SK-N-SH (cell line): ENCODE results near the gene TMEM214. TPM values are rescaled to one million over a fixed set of nuclear protein-coding genes. Genes with fewer than 3 reads are reported as not detected.

Source experiments
- CTCF ChIA-PET: fragments of 300-600, 350-600 bp; formaldehyde crosslinking; extraction: SDS; loops from one replicate; lab custom pipeline; 2021; lab: Yijun Ruan, JAX
- POLR2A ChIA-PET: fragments of 350-600 bp; sonication (Branson Sonifier 250); formaldehyde crosslinking; extraction: SDS; loops from one replicate; lab custom pipeline; 2020; ENCODE audit warnings: antibody characterized with exemption, inconsistent platforms; lab: Yijun Ruan, JAX
- DNase-seq: peaks from one replicate; pipeline ENCODE4 v3.0.0; 2012
- H2AFZ ChIP-seq: fragments of 200-600 bp; sonication (generic); 2 replicates; pipeline ENCODE4 v1.8.1; 2016; ENCODE audit warnings: antibody characterized with exemption, mild to moderate bottlenecking, low read depth
- H3F3A ChIP-seq: fragments of 200-600 bp; sonication (generic); replicated peaks from 2 replicates; pipeline ENCODE3; 2016; ENCODE audit warnings: antibody characterized with exemption, mild to moderate bottlenecking; ENCODE audit not compliant: insufficient read depth
- H3K27ac ChIP-seq, 2 experiments: fragments of 200-500 bp in 1 of 2; fragments of 200-600 bp in 1 of 2; sonication (Bioruptor generic) in 1 of 2; sonication (generic), shearing (Covaris generic) in 1 of 2; 2 replicates each; pipeline versions ENCODE4 v1.5.1 to v1.6.1; 2014 to 2016; ENCODE audit warnings: low read depth in 2 of 2, inconsistent platforms in 1 of 2, low read length in 1 of 2, mild to moderate bottlenecking in 1 of 2, mixed read lengths in 1 of 2
- H3K27me3 ChIP-seq: fragments of 200-600 bp; sonication (generic), shearing (Covaris generic); 2 replicates; pipeline ENCODE4 v1.6.1; 2016; ENCODE audit warnings: mixed run types; ENCODE audit not compliant: insufficient read depth
- H3K36me3 ChIP-seq, 2 experiments: fragments of 200-500 bp in 1 of 2; fragments of 200-600 bp in 1 of 2; sonication (Bioruptor generic) in 1 of 2; sonication (generic) in 1 of 2; replicated peaks in 1 of 2; 2 replicates each; pipeline versions ENCODE3 to v1.5.1; 2014 to 2016; ENCODE audit warnings: low read length in 1 of 2, mild to moderate bottlenecking in 1 of 2; ENCODE audit not compliant: insufficient read depth in 2 of 2, control insufficient read depth in 1 of 2
- H3K4me1 ChIP-seq, 2 experiments: fragments of 200-500 bp in 1 of 2; fragments of 200-600 bp in 1 of 2; sonication (Bioruptor generic) in 1 of 2; sonication (generic), shearing (Covaris generic) in 1 of 2; 2 replicates each; pipeline versions ENCODE4 v1.5.1 to v1.6.1; 2014 to 2016; ENCODE audit warnings: low read depth in 1 of 2, low read length in 1 of 2, mixed run types in 1 of 2; ENCODE audit not compliant: insufficient read depth in 2 of 2, control insufficient read depth in 1 of 2
- H3K4me2 ChIP-seq: fragments of 200-600 bp; sonication (generic), shearing (Covaris generic); 2 replicates; pipeline ENCODE4 v1.6.1; 2017; ENCODE audit warnings: mixed run types
- H3K4me3 ChIP-seq, 2 experiments: fragments of 200-500 bp in 1 of 2; fragments of 200-600 bp in 1 of 2; sonication (Bioruptor generic) in 1 of 2; sonication (generic), shearing (Covaris generic) in 1 of 2; 2 replicates each; pipeline versions ENCODE4 v1.5.1 to v1.8.1; 2014 to 2016; ENCODE audit warnings: low read depth in 2 of 2, inconsistent platforms in 1 of 2, low read length in 1 of 2, mild to moderate bottlenecking in 1 of 2, mixed read lengths in 1 of 2, moderate library complexity in 1 of 2
- H3K79me2 ChIP-seq: fragments of 200-600 bp; sonication (generic); 2 replicates; pipeline ENCODE4 v1.8.1; 2017; ENCODE audit warnings: mild to moderate bottlenecking; ENCODE audit not compliant: insufficient read depth
- H3K9ac ChIP-seq: fragments of 200-600 bp; sonication (generic); 2 replicates; pipeline ENCODE4 v1.6.1; 2017; ENCODE audit warnings: mixed run types
- H3K9me2 ChIP-seq: fragments of 200-600 bp; sonication (generic); 2 replicates; pipeline ENCODE4 v1.6.1; 2017; ENCODE audit warnings: mixed run types
- H3K9me3 ChIP-seq: fragments of 200-600 bp; sonication (generic); 2 replicates; pipeline ENCODE4 v1.6.1; 2017; ENCODE audit warnings: mixed run types, mild to moderate bottlenecking, moderate library complexity
- H4K20me1 ChIP-seq: fragments of 200-600 bp; sonication (generic); 2 replicates; pipeline ENCODE4 v1.6.1; 2017; ENCODE audit warnings: mild to moderate bottlenecking, mixed run types; ENCODE audit not compliant: insufficient read depth
- CHD2 ChIP-seq: fragments of 150-350 bp; IDR thresholded peaks from 2 replicates; pipeline ENCODE4 v1.6.1; 2018; ENCODE audit warnings: low read length; ENCODE audit not compliant: partially characterized antibody
- ELF1 ChIP-seq: IDR thresholded peaks from 2 replicates; pipeline ENCODE4 v1.4.0; 2012
- FOSL2 ChIP-seq: IDR thresholded peaks from 2 replicates; pipeline ENCODE4 v1.4.0; 2012; ENCODE audit warnings: low read depth, mild to moderate bottlenecking, moderate library complexity, borderline replicate concordance
- FOXJ3 ChIP-seq: sonication (generic); formaldehyde crosslinking; IDR thresholded peaks from 2 replicates; pipeline ENCODE4 v1.5.1; 2020; ENCODE audit warnings: mild to moderate bottlenecking, missing genetic modification reagents
- FOXM1 ChIP-seq: IDR thresholded peaks from 2 replicates; pipeline ENCODE4 v1.4.0; 2012; ENCODE audit warnings: low read depth, mild to moderate bottlenecking
- GABPA ChIP-seq: IDR thresholded peaks from 2 replicates; pipeline ENCODE4 v1.4.0; 2012; ENCODE audit warnings: low read depth, mild to moderate bottlenecking
- GATA2 ChIP-seq: sonication (generic); formaldehyde crosslinking; IDR thresholded peaks from 2 replicates; pipeline ENCODE4 v1.5.0; 2020; ENCODE audit warnings: mild to moderate bottlenecking, missing genetic modification reagents
- JUND ChIP-seq: IDR thresholded peaks from 2 replicates; pipeline ENCODE4 v1.4.0; 2012
- MEF2A ChIP-seq: IDR thresholded peaks from 2 replicates; pipeline ENCODE4 v1.4.0; 2012; ENCODE audit warnings: low read depth, borderline replicate concordance
- NFIC ChIP-seq: IDR thresholded peaks from 2 replicates; pipeline ENCODE4 v1.4.0; 2012; ENCODE audit warnings: borderline replicate concordance
- NRF1 ChIP-seq: IDR thresholded peaks from 2 replicates; pipeline ENCODE4 v1.6.1; 2012; ENCODE audit warnings: low read depth, mild to moderate bottlenecking, low read length
- POLR2AphosphoS5 ChIP-seq: IDR thresholded peaks from 2 replicates; pipeline ENCODE4 v1.6.1; 2012; ENCODE audit warnings: low read depth, low read length
- RAD21 ChIP-seq: IDR thresholded peaks from 2 replicates; pipeline ENCODE4 v1.6.1; 2012; ENCODE audit warnings: mild to moderate bottlenecking, low read length
- REST ChIP-seq: IDR thresholded peaks from 2 replicates; pipeline ENCODE4 v1.6.1; 2012; ENCODE audit warnings: mild to moderate bottlenecking, low read depth, low read length, moderate library complexity
- RFX5 ChIP-seq: IDR thresholded peaks from 2 replicates; pipeline ENCODE4 v1.6.1; 2012; ENCODE audit warnings: mild to moderate bottlenecking, improper control_type of control experiment, low read length
- RXRA ChIP-seq: IDR thresholded peaks from 2 replicates; pipeline ENCODE4 v1.4.0; 2012; ENCODE audit warnings: low read depth, mild to moderate bottlenecking, borderline replicate concordance
- SIN3A ChIP-seq: IDR thresholded peaks from 2 replicates; pipeline ENCODE4 v1.6.1; 2012; ENCODE audit warnings: low read depth, mild to moderate bottlenecking, low read length, moderate library complexity, borderline replicate concordance
- SMC3 ChIP-seq: IDR thresholded peaks from 2 replicates; pipeline ENCODE4 v1.6.1; 2012; ENCODE audit warnings: low read depth, low read length, improper control_type of control experiment
- TAF1 ChIP-seq: IDR thresholded peaks from 2 replicates; pipeline ENCODE4 v1.6.1; 2012; ENCODE audit warnings: low read depth, mild to moderate bottlenecking, low read length, moderate library complexity, borderline replicate concordance
- TCF12 ChIP-seq: IDR thresholded peaks from 2 replicates; pipeline ENCODE4 v1.4.0; 2012
- TEAD4 ChIP-seq: IDR thresholded peaks from 2 replicates; pipeline ENCODE4 v1.4.0; 2012; ENCODE audit warnings: mild to moderate bottlenecking, borderline replicate concordance; ENCODE audit not compliant: insufficient read depth
- USF2 ChIP-seq: fragments of 150-350 bp; IDR thresholded peaks from 2 replicates; pipeline ENCODE4 v1.6.1; 2017; ENCODE audit warnings: antibody characterized with exemption, low read length, low read depth, borderline replicate concordance
- YY1 ChIP-seq: IDR thresholded peaks from 2 replicates; pipeline ENCODE4 v1.4.0; 2012; ENCODE audit warnings: low read depth, mild to moderate bottlenecking
- WGBS: methylation state at CpG from one replicate; pipeline ENCODE4 v1.1.6; 2017; ENCODE audit warnings: low lambda C conversion rate; 5-methylcytosine and 5-hydroxymethylcytosine counted together
- polyA plus RNA-seq, 3 experiments: library from polyadenylated mRNA; depleted of rRNA; stranded (reverse); fragments of >200 nt; gene quantifications; 2 replicates each; pipeline ENCODE4 v1.2.3, GENCODE V29; 2012
- TF ChIP-seq, protein P1 (sequence below): IDR thresholded peaks from 2 replicates; pipeline ENCODE4 v1.4.0; 2012; ENCODE audit warnings: low read depth, borderline replicate concordance
- TF ChIP-seq, protein P2 (sequence below): IDR thresholded peaks from 2 replicates; pipeline ENCODE4; 2012
- TF ChIP-seq, protein P3 (sequence below): IDR thresholded peaks from 2 replicates; pipeline ENCODE4 v1.4.0; 2012; ENCODE audit warnings: low read depth, borderline replicate concordance

TMEM214 gene
- polyA plus RNA-seq, 1 of the 3 experiments (the other 2 are of a cell fraction) = 69.4 TPM

GRCh38 chr2:26988058-26988860 is 44.5 kb upstream of the TMEM214 start:
- peaks cover 24% of the 10 kb centered on the region for H3F3A ChIP-seq
- no peaks in the 10 kb centered on the region for H3K9me3 ChIP-seq
- WGBS = 34% methylated on average over 4 of the region's 4 CpGs
- H3K36me3 ChIP-seq = no peaks in the 10 kb centered on the region
- H3K27me3 ChIP-seq = no peaks in the 10 kb centered on the region
- DNase-seq = no peak
- ChIA-PET POLR2A (no interaction called here), CTCF (interaction anchor here (0.7 to 25.8 kb wide), 6 partner anchors 13 to 315 kb away, joined by 3 to 257 read pairs (median 6); no protein-coding TSS in a partner anchor)
- no peak overlapping the region for H3K9ac ChIP-seq
- H2AFZ ChIP-seq = no peak overlapping the region
- H3K4me2 ChIP-seq = peak overlapping the region; percentile 60
- peak overlapping the region in 1 of 2 experiments; percentile 72; a peak in 2 of 4 replicates for H3K27ac ChIP-seq
- H4K20me1 ChIP-seq = peaks cover 16% of the 10 kb centered on the region
- no peak overlapping the region for H3K4me3 ChIP-seq
- no peaks in the 10 kb centered on the region for H3K79me2 ChIP-seq
- H3K4me1 ChIP-seq = peaks cover 0 to 17% of the 10 kb centered on the region in 2 experiments; a peak in 3 of 4 replicates
- no peaks in the 10 kb centered on the region for H3K9me2 ChIP-seq
- TF ChIP-seq REST (peak; percentile 37; the same call in 1 of the 2 replicates), FOXM1 (no peak), RAD21 (no peak), JUND (peak; percentile 92), SIN3A (peak; percentile 78; the same call in 1 of the 2 replicates), ELF1 (no peak), CHD2 (no peak), GABPA (no peak), NRF1 (no peak), MEF2A (no peak; the same call in 1 of the 2 replicates), RXRA (peak; percentile 38; the same call in 1 of the 2 replicates), TAF1 (no peak), POLR2AphosphoS5 (peak; percentile 51; the same call in 1 of the 2 replicates), YY1 (no peak), TCF12 (peak; percentile 90), TEAD4 (peak; percentile 85), SMC3 (no peak), USF2 (no peak), GATA2 (CRISPR knock-in tag) (no peak), FOSL2 (peak; percentile 92), NFIC (peak; percentile 83), RFX5 (no peak), FOXJ3 (no peak)
- TF ChIP-seq, protein P1, sequence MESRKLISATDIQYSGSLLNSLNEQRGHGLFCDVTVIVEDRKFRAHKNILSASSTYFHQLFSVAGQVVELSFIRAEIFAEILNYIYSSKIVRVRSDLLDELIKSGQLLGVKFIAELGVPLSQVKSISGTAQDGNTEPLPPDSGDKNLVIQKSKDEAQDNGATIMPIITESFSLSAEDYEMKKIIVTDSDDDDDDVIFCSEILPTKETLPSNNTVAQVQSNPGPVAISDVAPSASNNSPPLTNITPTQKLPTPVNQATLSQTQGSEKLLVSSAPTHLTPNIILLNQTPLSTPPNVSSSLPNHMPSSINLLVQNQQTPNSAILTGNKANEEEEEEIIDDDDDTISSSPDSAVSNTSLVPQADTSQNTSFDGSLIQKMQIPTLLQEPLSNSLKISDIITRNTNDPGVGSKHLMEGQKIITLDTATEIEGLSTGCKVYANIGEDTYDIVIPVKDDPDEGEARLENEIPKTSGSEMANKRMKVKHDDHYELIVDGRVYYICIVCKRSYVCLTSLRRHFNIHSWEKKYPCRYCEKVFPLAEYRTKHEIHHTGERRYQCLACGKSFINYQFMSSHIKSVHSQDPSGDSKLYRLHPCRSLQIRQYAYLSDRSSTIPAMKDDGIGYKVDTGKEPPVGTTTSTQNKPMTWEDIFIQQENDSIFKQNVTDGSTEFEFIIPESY = peak; percentile 61; the same call in 1 of the 2 replicates
- TF ChIP-seq, protein P2, sequence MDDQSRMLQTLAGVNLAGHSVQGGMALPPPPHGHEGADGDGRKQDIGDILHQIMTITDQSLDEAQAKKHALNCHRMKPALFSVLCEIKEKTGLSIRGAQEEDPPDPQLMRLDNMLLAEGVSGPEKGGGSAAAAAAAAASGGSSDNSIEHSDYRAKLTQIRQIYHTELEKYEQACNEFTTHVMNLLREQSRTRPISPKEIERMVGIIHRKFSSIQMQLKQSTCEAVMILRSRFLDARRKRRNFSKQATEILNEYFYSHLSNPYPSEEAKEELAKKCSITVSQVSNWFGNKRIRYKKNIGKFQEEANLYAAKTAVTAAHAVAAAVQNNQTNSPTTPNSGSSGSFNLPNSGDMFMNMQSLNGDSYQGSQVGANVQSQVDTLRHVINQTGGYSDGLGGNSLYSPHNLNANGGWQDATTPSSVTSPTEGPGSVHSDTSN = peak; percentile 98
- TF ChIP-seq, protein P3, sequence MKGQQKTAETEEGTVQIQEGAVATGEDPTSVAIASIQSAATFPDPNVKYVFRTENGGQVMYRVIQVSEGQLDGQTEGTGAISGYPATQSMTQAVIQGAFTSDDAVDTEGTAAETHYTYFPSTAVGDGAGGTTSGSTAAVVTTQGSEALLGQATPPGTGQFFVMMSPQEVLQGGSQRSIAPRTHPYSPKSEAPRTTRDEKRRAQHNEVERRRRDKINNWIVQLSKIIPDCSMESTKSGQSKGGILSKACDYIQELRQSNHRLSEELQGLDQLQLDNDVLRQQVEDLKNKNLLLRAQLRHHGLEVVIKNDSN = peak; percentile 45; the same call in 1 of the 2 replicates
